Esophagus (tissue), 2 donors: ENCODE data around the gene MFSD2B. TPM values are rescaled to one million over a fixed set of nuclear protein-coding genes. Genes with fewer than 3 reads are reported as not detected.

Experiments used
- H3K27ac ChIP-seq, 2 donors: one replicate each; pipeline ENCODE4 v1.5.1; 2013; ENCODE audit warnings: low read depth in 2 of 2, mild to moderate bottlenecking in 2 of 2, inconsistent platforms in 1 of 2, low read length in 1 of 2, moderate library complexity in 1 of 2
- H3K27me3 ChIP-seq, 2 donors: one replicate each; pipeline ENCODE4 v1.6.1; 2013; ENCODE audit warnings: low read length in 2 of 2, control low read depth in 1 of 2, mild to moderate bottlenecking in 1 of 2; ENCODE audit not compliant: insufficient read depth in 2 of 2, control insufficient read depth in 1 of 2
- H3K36me3 ChIP-seq, 2 donors: one replicate each; pipeline ENCODE4 v1.6.1; 2013; ENCODE audit warnings: low read length in 1 of 2; ENCODE audit not compliant: control insufficient read depth in 2 of 2, insufficient read depth in 2 of 2
- H3K4me1 ChIP-seq, 2 donors: one replicate each; pipeline ENCODE4 v1.6.1; 2013; ENCODE audit warnings: low read length in 1 of 2; ENCODE audit not compliant: control insufficient read depth in 2 of 2, insufficient read depth in 2 of 2
- H3K4me3 ChIP-seq, 2 donors: one replicate each; pipeline ENCODE4 v1.5.1; 2013; ENCODE audit warnings: low read length in 2 of 2, mild to moderate bottlenecking in 2 of 2, low read depth in 1 of 2, moderate library complexity in 1 of 2
- H3K9me3 ChIP-seq, 2 donors: one replicate each; pipeline ENCODE4 v1.6.1; 2013; ENCODE audit warnings: mild to moderate bottlenecking in 2 of 2, low read depth in 1 of 2, low read length in 1 of 2, moderate library complexity in 1 of 2; ENCODE audit not compliant: control insufficient read depth in 2 of 2, insufficient read depth in 1 of 2
- WGBS, 2 donors: extraction: QIAGEN DNeasy Blood & Tissue Kit; methylation state at CpG; one replicate each; pipeline ENCODE4 v1.1.7; 2013; 5-methylcytosine and 5-hydroxymethylcytosine counted together
- polyA plus RNA-seq, 2 donors: library from polyadenylated mRNA; stranded (reverse); fragments of 200-250 nt; gene quantifications; one replicate each; pipeline ENCODE4 v1.2.3, GENCODE V29; 2013
- donor health status: healthy with polysubstance abuse.
- donor health status: Bipolar disorder and iron deficiency.

Gene MFSD2B
- polyA plus RNA-seq, 2 donors: 0.05 to 0.08 TPM

GRCh38 chr2:24073816-24074215 lies 63.9 kb downstream of the MFSD2B start:
- Histone ChIP-seq H3K9me3 (no peaks in the 10 kb centered on the region), H3K36me3 (peaks cover 0 to 3% of the 10 kb centered on the region in 2 donors), H3K27ac (no peak overlapping the region), H3K4me1 (peaks cover 0 to 7% of the 10 kb centered on the region in 2 donors), H3K4me3 (no peak overlapping the region), H3K27me3 (no peaks in the 10 kb centered on the region)
- 82 to 86% methylated on average over 6 of the region's 6 CpGs for WGBS, 2 donors

GRCh38 chr2:24075259-24075658 lies 65.4 kb downstream of the MFSD2B start:
- 50 to 52% methylated on average over 5 of the region's 5 CpGs for WGBS, 2 donors
- Histone ChIP-seq H3K27ac (no peak overlapping the region), H3K4me1 (peaks cover 0 to 7% of the 10 kb centered on the region in 2 donors), H3K36me3 (peaks cover 0 to 3% of the 10 kb centered on the region in 2 donors), H3K4me3 (peak overlapping the region; percentile 13 to 89), H3K9me3 (no peaks in the 10 kb centered on the region), H3K27me3 (no peaks in the 10 kb centered on the region)

Other genes starting within 250 kb of the MFSD2B start
- 1 to 10 TPM; 4.0 to 5.8 TPM for gene ATAD2B, start 83.0 kb upstream of the MFSD2B start, polyA plus RNA-seq
- gene UBXN2A, start 69.6 kb upstream of the MFSD2B start, polyA plus RNA-seq: 1 to 10 TPM; 5.8 to 6.4 TPM
- gene WDCP, start 37.3 kb downstream of the MFSD2B start, polyA plus RNA-seq: 1 to 10 TPM; 1.2 to 1.9 TPM
- gene FKBP1B, start 39.7 kb downstream of the MFSD2B start, polyA plus RNA-seq: 1 to 10 TPM; 6.7 to 7.6 TPM
- gene SF3B6, start 66.2 kb downstream of the MFSD2B start, polyA plus RNA-seq: 100 to 1,000 TPM in 1 of 2 donors, 10 to 100 TPM in 1; 92.1 to 139 TPM
- gene TP53I3, start 74.7 kb downstream of the MFSD2B start, polyA plus RNA-seq: 100 to 1,000 TPM; 116 to 123 TPM
- under 1 TPM; 0.39 to 0.55 TPM for gene PFN4, start 113.2 kb downstream of the MFSD2B start, polyA plus RNA-seq
- gene FAM228B, start 113.4 kb downstream of the MFSD2B start, polyA plus RNA-seq: 1 to 10 TPM; 4.8 to 9.0 TPM
- gene FAM228A, start 165.0 kb downstream of the MFSD2B start, polyA plus RNA-seq: under 1 TPM; 0.16 to 0.22 TPM